HUDEP-2 (cell line): ENCODE measurements around the gene TICAM2.

Experiments used
- DNase-seq, 76 experiments: peaks; one replicate each; lab custom pipeline; 2025; ENCODE audit not compliant: unreplicated experiment in 76 of 76; lab: John Stamatoyannopoulos, UW

Gene TICAM2

GRCh38 chr5:115573133-115573532 is 29.1 kb downstream of the TICAM2 start:
- no peak for DNase-seq

- DNase-seq: no peak
Observed at GRCh38 chr5:115571441-115571878, 30.8 kb downstream of the TICAM2 start.

- DNase-seq: no peak
Observed at GRCh38 chr5:115568668-115569067, 33.6 kb downstream of the TICAM2 start.

GRCh38 chr5:115565233-115565632 is 37.0 kb downstream of the TICAM2 start:
- no peak for DNase-seq

GRCh38 chr5:115561176-115561575 is 41.1 kb downstream of the TICAM2 start:
- no peak for DNase-seq

GRCh38 chr5:115559524-115559923 is 42.8 kb downstream of the TICAM2 start:
- no peak for DNase-seq

GRCh38 chr5:115558388-115558956 is 43.8 kb downstream of the TICAM2 start:
- DNase-seq: no peak

GRCh38 chr5:115557667-115558387 is 44.5 kb downstream of the TICAM2 start:
- DNase-seq: no peak

- no peak for DNase-seq
Observed at GRCh38 chr5:115556276-115556675, 46.0 kb downstream of the TICAM2 start.

- no peak for DNase-seq
Observed at GRCh38 chr5:115555084-115555633, 47.1 kb downstream of the TICAM2 start.

GRCh38 chr5:115553082-115553481 is 49.2 kb downstream of the TICAM2 start:
- DNase-seq: no peak

GRCh38 chr5:115551415-115551814 is 50.9 kb downstream of the TICAM2 start:
- DNase-seq: peak in 62 of 76 experiments; percentile 4 to 72 (median 34)

GRCh38 chr5:115549154-115549553 is 53.1 kb downstream of the TICAM2 start:
- DNase-seq: peak in 11 of 76 experiments; percentile 3 to 27 (median 12)

GRCh38 chr5:115548683-115549082 is 53.6 kb downstream of the TICAM2 start:
- DNase-seq: no peak

- no peak for DNase-seq
Observed at GRCh38 chr5:115545351-115545882, 56.9 kb downstream of the TICAM2 start.

GRCh38 chr5:115544436-115545350 is 57.6 kb downstream of the TICAM2 start, which contains the start of gene FEM1C:
FEM1C (minus strand) TSS chr5:115544775; CDS start chr5:115543493, 1,282 bp downstream.
- DNase-seq: peak; percentile 35 to 98 (median 95)

- DNase-seq: peak in 34 of 76 experiments; percentile 10 to 62 (median 34)
Observed at GRCh38 chr5:115544043-115544435, 58.2 kb downstream of the TICAM2 start.

- peak in 16 of 76 experiments; percentile 9 to 50 (median 24) for DNase-seq
Observed at GRCh38 chr5:115543365-115544042, 58.8 kb downstream of the TICAM2 start.

GRCh38 chr5:115542651-115543364 is 59.5 kb downstream of the TICAM2 start:
- DNase-seq: peak in 1 of 76 experiments; percentile 1
